GDM1 (cell line): ENCODE data around the gene SPATA25.

ENCODE experiments used
- DNase-seq: peaks from one replicate; lab custom pipeline; 2025; lab: John Stamatoyannopoulos, UW

SPATA25 gene

DNA sequence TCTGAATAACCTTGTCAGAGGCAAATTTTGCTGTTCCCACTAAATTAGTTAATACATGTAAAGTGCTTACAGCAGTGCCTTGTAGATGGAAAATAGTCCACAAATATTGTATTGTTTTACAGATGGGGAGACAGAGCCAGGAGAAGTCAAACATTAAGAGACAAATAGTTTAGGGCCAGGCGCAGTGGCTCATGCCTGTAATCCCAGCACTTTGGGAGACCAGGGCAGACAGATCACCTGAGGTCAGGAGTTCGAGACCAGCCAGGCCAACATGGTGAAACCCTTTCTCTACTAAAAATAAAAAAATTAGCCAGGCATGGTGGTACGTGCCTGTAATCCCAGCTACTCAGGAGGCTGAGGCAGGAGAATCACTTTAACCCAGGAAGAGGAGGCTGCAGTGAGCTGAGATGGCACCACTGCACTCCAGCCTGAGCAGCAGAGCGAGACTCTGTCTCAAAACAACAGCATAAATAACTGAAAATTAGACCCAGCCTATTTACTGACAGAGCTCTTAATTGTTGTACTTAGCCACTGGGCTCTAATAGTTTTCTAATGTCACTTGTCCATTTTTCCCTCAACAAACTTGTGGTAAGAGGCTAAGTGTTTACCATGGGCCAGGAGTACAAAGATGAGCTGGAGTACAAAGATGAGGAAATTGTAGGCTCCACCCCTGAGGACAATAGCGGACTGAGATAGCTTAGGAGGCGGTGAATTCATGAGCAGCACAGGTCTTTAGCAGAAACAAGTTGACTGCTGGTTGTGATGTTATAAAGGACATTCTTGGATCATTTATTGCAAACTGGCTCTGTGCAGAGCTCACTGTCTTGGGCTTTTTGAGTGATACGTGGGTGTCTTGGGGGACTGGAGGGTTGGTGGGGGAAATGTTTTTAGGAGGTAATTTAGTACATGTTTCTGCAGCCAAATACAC, 23.6 kb downstream of the SPATA25 start:
- no peak for DNase-seq

DNA sequence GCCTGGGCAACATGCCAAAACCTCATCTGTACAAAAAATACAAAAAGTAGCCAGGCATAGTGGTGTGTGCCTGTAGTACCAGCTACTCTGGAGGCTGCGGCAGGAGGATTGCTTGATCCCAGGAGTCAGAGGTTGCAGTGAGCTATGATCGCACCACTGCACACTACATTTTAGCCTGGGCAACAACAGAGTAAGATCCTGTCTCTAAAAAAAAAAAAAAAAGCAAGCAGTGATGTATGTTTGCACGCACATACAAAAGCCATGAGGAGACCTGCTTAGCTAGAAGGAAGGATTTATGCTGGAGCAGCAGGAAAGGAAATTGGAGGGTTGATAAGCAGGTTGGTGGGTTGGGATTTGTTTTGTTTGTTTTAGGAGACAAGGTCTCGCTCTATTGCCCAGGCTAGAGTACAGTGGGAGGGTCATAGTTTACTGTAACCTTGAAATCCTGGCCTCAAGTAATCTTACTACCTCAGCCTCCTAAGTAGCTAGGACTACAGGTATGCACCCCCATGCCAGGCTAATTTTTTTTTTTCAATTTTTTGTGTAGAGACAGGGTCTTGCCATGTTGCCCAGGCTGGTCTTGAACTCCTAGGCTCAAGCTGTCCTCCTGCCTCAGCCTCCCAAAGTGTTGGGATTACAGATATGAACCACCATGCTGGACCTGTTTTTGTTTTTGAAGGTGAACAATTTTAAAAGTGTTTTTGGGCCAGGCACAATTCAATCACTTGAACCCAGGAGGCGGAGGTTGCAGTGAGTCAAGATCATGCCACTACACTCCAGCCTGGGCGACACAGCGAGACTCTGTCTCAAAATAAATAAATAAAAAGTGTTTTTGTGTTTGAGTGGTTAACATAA, 26.0 kb downstream of the SPATA25 start:
- no peak for DNase-seq

DNA sequence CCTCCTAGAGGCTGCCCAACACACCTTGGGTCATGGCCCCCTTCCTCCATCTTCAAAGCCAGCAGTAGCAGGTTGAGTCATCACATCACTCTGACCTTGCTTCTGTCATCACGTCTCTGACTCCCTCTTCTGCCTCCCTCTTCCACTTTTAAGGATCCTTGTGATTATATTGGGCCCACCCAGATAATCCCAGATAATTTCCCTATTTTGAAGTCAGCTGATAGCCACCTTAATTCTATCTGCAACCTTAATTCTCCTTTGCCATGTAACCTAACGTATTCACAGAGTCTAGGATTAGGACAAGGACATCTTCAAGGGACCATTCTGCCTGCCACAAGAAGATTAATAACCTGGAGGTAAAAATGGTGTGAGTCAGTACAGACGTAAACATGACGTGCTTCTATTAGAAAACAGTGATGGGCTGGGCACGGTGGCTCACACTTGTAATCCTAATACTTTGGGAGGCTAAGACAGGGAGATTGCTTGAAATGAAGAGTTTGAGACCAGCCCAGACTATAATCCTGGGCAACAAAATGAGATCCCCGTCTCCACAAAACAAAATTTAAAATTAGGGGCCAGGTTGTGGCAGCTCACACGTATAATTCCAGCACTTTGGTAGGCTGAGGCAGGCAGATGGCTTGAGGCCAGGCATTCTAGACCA, 26.7 kb downstream of the SPATA25 start:
- DNase-seq, result no peak

DNA sequence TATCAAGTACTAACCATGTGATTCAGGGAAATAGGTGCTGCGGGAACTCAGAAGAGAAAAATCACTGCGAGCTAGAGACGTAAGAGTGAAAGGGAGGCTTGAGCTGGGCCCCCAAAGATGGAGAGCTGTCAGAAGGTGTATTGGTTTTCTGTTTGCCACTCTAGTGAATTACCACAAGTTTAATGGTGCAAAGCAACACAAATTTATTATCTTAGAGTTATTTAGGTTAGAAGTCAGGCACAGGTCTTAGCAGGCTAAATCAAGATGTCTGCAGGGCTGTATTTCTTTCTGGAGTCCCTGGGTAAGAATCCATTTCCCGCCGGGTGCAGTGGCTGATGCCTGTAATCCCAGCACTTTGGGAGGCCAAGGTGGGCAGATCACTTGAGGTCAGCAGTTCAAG, 27.5 kb downstream of the SPATA25 start:
- DNase-seq, result no peak

DNA sequence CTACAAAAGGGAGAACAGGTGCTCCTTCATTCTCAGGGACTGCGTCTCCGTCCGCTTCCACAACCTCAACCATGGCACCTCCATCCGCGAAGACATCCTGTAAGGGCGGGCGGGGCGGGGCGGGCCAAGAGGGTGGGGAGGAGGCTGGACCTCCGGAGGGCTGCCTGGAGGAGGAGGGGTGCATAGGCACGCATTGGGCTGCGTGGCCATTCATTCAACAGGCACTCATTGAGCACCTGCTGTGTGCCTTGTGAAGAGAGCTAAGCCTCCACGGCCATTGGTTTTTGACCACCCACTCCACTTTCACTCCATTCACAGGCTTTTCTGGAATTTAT, 29.6 kb downstream of the SPATA25 start:
- peak; percentile 51 for DNase-seq

DNA sequence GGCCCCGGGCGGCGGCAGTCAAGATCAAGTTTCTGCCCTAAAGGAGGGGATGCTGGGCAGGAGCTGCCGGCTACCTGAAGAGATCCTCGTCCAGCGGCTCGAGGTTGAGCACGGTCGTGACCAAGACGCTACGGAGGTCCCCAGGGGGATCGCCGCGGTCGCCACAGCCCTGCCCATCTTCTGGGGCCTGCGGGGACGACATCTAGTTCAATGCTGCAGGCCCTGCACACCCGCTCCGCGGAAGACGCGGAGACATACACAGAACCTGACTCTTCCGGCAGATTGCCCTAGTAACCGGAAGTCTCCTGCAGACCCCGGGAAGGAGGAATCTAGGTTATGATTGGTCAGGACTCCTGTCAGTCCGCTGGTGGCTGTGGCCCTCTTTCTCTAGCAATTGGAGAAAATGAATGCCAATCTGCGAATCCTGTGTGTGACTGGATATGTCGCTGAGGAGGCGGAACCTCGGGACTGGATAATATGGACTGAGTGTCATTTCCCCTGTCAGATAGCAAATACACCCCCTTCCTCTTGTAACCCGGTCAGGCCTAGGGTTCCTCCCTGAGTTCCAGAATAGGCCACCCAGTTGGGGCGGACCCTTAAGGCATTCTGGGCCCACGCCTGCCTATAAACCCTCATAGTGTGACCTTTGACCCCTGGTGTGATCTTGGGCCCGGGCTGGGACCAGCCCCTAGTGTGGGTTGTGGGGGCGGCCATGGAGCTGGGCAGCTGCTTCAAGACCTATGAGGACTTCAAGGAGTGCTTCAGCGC, 30.1 kb downstream of the SPATA25 start, which contains the start of the genes ACOT8 and ZSWIM3:
Gene ACOT8, minus strand, starts transcription at position 279 of the 768 bp plus-strand sequence. Its CDS starts 77 bp downstream, at position 202.
Gene ZSWIM3, plus strand, starts transcription at position 501 of the 768 bp plus-strand sequence. Its CDS starts 212 bp downstream, at position 713.
- DNase-seq, result peak; percentile 98

DNA sequence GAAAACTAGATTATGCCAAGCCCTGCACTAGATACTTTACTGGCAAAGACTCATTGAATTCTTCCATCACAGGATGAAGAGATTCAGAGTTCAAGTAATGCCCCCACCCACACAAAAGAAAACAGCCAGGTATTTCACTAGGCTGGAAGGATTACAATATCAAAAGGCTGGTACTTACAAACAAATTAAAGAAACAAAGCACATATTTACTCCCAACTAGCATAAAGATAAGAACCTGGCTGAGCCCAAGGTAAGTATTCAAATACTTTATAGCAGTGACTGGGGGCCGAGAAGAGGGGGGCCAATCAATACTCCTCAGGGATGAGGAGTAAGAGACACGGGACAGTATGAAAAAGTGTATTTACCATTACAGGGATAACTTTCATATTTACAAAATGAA, 33.9 kb downstream of the SPATA25 start:
- no peak for DNase-seq

DNA sequence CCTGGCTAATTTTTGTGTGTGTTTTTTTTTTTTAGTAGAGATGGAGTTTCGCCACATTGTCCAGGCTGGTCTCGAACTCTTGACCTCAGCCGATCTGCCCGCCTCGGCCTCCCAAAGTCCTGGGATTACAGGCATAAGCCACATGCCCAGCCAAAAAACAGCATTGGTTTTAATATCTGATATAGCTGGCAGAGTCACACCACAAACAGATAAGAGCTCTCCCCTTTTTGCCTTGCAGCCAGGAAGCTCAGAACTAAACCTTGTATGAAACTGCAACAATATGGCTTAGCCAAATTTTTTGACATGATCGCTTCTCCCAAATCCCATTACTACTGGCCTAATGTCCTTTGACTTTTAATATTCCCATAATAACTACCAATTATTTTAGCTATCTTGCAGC, 35.1 kb downstream of the SPATA25 start:
- DNase-seq, result no peak

DNA sequence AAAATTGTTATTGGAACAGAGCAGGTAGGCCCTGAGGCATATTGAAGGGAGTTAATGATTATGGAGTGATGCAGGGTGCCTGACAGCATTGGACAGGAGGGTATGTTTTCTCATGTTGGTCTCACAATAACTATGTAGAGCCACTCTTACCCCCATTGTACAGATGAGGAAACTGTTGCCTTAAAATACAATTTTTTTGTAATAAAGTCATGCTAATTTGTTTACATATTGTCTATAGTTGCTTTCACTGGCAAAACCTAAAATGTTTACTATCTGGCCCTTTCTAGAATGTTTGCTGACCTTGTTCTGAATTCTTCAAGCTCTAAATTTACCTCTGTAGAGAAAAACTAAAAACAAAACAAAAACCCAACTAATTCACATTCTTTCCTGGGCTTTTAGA, 35.9 kb downstream of the SPATA25 start:
- no peak for DNase-seq

DNA sequence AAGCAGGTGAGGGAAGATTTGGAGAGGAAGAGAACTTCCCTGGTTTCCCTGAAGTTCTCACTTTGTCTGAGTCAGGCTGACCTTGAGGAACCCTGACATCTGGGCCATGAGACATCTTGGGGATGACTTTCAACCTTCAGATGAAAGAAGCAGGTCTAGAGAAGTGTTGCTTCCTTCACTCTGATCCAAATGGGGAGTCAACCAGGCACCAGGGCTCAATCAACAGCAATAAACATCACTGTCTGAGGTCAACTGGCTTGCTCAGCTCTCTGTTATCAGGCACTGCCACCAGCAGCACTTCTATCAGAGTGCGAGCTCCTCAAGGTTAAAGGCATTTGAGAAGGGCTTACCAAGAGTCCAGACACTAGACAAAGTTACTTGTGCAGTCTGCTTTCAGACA, 36.5 kb downstream of the SPATA25 start:
- no peak for DNase-seq

DNA sequence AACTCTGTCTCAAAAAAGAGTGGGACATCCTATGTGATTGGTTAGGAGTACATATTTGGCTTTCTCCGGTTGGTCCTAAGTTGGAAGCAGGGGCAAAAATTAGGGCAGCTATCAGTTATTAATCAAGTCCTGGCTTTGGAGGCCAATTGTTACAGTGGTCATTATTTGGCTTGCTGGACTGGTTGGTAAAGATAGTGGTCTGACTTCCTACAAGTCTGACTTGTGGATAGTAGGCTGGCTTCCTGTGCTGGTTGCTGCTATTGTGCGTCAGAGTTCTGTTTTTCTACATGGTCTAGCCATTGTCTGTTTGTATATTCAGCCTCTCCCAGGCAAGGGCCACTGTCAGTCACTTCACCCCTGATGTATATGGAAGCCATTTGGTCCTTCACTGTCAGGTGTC, 37.2 kb downstream of the SPATA25 start:
- DNase-seq, result no peak

DNA sequence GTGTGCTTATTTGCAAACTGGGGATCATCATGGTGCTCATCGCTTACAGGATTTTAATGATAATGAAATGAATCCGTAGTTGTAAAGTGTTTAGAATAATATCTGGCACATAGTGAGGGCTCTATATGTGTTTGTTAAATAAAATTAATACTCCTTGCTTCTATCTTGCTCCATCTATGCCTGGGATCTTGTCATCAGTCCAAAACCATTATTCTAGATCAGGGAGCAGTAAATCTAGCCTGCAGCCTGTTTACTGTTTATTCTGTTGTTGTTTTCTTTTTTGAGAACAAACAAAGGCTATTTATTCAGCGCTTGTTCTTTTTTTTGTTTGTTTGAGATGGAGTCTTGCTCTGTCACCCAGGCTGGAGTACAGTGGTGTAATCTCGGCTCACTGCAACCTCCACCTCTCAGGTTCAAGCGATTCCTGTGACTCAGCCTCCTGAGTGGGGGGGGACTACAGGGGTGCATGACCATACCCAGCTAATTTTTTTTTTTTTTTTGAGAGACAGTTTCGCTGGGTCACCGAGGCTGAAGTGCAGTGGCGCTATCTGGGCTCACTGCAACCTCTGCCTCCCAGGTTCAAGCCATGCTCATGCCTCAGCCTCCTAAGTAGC, 38.3 kb downstream of the SPATA25 start:
- DNase-seq, result no peak

DNA sequence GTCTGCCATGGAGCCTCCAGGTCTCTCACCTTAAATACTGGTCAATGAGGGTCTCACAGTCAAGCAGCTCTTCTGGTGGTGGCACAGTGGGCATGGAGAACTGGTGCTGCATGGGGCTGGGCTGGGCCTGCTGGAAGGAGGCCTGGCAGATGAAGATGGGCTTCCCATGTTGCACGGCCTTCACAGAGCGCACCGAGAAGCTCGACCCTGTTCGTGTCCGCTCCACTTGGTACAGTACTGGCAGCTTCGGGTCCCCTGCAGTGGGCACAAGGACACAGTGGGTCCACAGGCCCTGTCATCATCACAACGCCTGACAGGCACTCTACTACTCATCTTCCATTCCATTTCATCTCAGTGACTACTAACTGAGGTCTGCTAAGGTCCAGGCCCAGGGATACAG, 39.0 kb downstream of the SPATA25 start:
- DNase-seq, result no peak

DNA sequence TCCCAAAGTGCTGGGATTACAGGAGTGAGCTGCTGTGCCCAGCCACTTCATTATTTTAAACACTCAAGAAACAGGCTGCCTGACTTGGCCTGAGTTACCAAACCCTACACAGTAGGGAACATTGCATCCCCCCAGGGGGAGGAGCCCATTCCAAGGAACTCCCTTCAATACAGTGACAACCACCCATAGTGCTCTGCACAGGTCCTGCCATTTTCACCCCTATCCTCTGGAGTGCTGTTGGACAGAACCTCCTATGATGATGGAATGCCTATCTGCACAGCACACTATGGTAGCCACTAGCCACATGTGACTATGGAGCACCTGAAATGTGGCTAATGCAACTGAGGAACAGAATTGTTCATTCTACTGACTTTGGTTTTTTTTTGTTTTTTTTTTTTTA, 42.0 kb downstream of the SPATA25 start:
- DNase-seq, result no peak

DNA sequence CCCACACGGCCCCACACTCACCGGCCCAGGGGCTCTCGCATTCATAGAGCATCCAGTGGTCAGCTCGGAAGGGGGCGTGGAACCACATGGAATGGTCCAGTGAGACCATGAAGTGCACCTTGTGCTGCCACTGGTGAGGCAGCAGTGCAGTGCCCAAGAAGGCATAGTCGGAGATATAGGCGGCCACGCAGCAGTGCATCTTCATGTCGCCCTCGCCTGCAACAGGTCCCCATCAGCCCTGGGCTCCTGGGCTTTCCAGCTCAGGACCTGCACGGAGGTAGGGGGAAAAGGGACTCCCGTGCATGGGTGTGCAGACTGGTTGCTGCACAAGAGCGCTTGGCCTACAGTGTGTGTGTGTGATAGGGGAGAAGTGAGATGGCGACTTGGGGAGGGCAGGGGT, 43.9 kb downstream of the SPATA25 start:
- DNase-seq, result no peak

DNA sequence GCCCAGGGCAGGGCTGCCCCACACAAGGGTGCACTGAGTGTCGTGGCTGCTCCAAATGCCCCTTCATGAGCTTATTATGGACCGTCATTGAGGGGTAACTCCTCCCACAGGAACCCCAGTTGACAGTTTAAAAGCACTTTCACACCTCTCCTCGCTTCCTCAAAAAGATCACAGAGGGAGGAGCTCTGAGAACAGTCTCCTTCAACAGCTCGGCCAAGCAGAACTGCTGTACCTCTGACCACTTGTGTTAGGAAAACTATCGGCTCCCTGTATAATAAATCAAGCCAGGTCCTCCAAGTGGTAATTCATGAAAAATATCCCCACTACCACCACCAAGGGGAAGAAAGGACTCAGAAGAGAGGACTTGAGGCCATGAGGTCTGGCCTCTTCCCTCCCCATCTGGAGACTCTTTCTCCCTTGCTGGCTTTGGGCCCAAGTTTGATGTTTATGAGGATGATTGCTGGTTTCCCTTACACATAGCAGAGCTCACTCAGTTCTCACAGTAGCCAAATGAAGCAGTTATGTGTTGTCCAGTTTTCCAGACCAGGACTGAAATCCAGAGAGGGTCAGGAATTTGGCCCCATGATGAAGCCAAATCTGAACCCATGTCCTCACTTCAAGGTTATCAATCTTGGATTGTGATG, 45.1 kb downstream of the SPATA25 start:
- DNase-seq, result no peak

DNA sequence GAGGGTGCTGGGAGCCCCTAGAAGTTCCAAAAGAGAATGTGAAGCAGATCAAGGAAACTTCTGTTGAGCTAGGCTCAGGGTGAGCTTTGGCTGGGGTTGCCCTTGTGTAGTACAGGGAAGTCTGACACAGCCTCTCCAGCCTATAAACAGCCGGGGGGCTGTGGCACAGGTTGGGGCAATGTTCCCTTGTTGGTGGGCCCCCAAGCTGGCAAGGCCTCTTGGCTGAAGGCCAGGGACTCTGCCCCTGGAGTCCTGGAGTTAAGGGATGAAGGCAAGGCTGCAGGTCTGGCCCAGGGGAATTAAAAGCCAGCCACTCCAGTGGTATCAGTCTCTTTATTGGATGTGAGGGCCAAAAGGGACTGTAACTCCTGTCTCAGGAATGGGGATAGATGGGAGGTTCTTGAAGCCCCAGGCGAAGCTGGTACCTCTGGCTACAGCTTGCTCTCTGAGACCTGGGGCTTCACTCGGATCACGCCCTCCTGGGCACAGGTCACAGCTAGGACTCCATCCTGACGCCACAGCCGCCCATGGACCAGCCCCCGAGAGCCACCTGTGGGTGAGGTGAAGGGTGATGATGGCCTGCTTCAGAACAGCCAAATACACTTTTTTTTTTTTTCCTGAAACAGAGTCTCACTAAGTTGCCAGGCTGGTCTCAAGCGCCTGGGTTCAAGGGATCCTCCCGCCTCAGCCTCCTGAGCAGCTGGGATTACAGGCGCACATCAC, 45.9 kb downstream of the SPATA25 start:
- DNase-seq, result no peak

DNA sequence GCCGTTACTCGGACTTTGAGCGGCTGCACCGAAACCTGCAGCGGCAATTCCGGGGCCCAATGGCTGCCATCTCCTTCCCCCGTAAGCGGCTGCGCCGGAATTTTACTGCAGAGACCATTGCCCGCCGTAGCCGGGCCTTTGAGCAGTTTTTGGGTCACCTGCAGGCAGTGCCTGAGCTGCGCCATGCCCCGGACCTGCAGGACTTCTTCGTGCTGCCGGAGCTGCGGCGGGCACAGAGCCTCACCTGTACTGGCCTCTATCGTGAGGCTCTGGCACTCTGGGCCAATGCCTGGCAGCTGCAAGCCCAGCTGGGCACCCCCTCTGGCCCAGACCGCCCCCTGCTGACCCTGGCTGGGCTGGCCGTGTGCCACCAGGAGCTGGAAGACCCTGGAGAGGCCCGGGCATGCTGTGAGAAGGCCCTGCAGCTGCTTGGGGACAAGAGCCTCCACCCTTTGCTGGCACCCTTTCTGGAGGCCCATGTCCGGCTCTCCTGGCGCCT, 46.7 kb downstream of the SPATA25 start:
- no peak for DNase-seq

DNA sequence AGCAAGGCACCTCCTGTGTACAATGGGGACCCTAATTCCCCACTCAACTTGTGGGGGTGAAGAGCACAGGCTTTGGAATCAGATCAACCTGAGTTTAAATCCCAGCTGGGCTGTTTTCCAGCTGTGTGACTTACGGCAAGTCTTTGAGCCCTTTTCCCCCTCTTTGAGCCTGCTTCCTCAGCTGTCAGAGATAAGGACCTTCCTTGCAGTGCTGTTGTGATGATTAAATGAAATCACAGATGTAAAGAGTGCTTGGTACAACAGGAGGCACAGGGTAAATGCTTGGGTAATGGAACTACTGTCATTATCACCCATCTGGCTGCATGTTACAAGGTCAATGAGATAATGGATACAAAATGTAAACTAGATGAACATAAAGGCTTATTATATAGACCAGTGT, 50.6 kb downstream of the SPATA25 start:
- no peak for DNase-seq
